ENCODE data around the gene TAAR1.
"Not testable (repeated sequence)": the region's sequence is repeated elsewhere in the genome, so short reads cannot be mapped to it uniquely, and the experiment has no call there.

Gene TAAR1

GRCh38 chr6:132648828-132649227 is 10.2 kb downstream of the TAAR1 start:
- Histone ChIP-seq H3K9me3 (ENCODE audit: insufficient read depth, low read length, severe bottlenecking) (no peaks in the 10 kb centered on the region), H3K36me3 (ENCODE audit: insufficient read depth, low read length) (no peaks in the 10 kb centered on the region), H3K27ac (ENCODE audit: low read length) (no peak overlapping the region), H3K4me1 (ENCODE audit: insufficient read depth, low read length) (no peaks in the 10 kb centered on the region), H2AFZ (ENCODE audit: low read depth, low read length) (no peak overlapping the region), H4K20me1 (ENCODE audit: insufficient read depth, low read length) (no peaks in the 10 kb centered on the region), H3K4me3 (ENCODE audit: low read depth in 1 of 2, low read length in 2 of 2) (no peak overlapping the region), H3K9ac (ENCODE audit: low read depth, low read length) (no peak overlapping the region), H3K27me3 (ENCODE audit: insufficient read depth, low read length, poor library complexity) (no peaks in the 10 kb centered on the region), H3K4me2 (ENCODE audit: insufficient read depth, low read length) (no peak overlapping the region), H3K79me2 (ENCODE audit: insufficient read depth, low read length) (no peaks in the 10 kb centered on the region)
- DNase-seq (no peak), ATAC-seq (ENCODE audit: insufficient read depth, low read depth) (no peak)
- TF ChIP-seq EZH2 (IDR thresholded peaks at IDR 0.05; ENCODE audit: borderline replicate concordance, low read depth, low read length, severe bottlenecking) (no peak), CTCF (IDR thresholded peaks at IDR 0.05; ENCODE audit: borderline replicate concordance, extremely low read depth, low read length, poor library complexity, severe bottlenecking) (no peak)

- H3K9ac ChIP-seq (ENCODE audit: low read depth, low read length): no peak overlapping the region
- ATAC-seq (ENCODE audit: insufficient read depth, low read depth) (peak; percentile 93), DNase-seq (peak; percentile 21)
- no peak overlapping the region for H3K27ac ChIP-seq (ENCODE audit: low read length)
- H3K36me3 ChIP-seq (ENCODE audit: insufficient read depth, low read length): no peaks in the 10 kb centered on the region
- no peaks in the 10 kb centered on the region for H4K20me1 ChIP-seq (ENCODE audit: insufficient read depth, low read length)
- no peak for TF ChIP-seq CTCF (IDR thresholded peaks at IDR 0.05; ENCODE audit: borderline replicate concordance, extremely low read depth, low read length, poor library complexity, severe bottlenecking)
- no peak for TF ChIP-seq EZH2 (IDR thresholded peaks at IDR 0.05; ENCODE audit: borderline replicate concordance, low read depth, low read length, severe bottlenecking)
- no peak overlapping the region for H2AFZ ChIP-seq (ENCODE audit: low read depth, low read length)
- no peak overlapping the region for H3K4me3 ChIP-seq (ENCODE audit: low read depth in 1 of 2, low read length in 2 of 2)
- no peaks in the 10 kb centered on the region for H3K27me3 ChIP-seq (ENCODE audit: insufficient read depth, low read length, poor library complexity)
- H3K79me2 ChIP-seq (ENCODE audit: insufficient read depth, low read length): no peaks in the 10 kb centered on the region
- H3K4me2 ChIP-seq (ENCODE audit: insufficient read depth, low read length): no peak overlapping the region
- no peaks in the 10 kb centered on the region for H3K9me3 ChIP-seq (ENCODE audit: insufficient read depth, low read length, severe bottlenecking)
- H3K4me1 ChIP-seq (ENCODE audit: insufficient read depth, low read length): no peaks in the 10 kb centered on the region
Measured at GRCh38 chr6:132648356-132648755, 10.6 kb downstream of the TAAR1 start.

GRCh38 chr6:132643547-132643946 is 15.4 kb downstream of the TAAR1 start:
- no peak for DNase-seq
- Histone ChIP-seq H2AFZ (ENCODE audit: low read depth, low read length) (no peak overlapping the region), H3K27ac (ENCODE audit: low read length) (no peak overlapping the region), H3K27me3 (ENCODE audit: insufficient read depth, low read length, poor library complexity) (no peaks in the 10 kb centered on the region), H4K20me1 (ENCODE audit: insufficient read depth, low read length) (no peaks in the 10 kb centered on the region), H3K9ac (ENCODE audit: low read depth, low read length) (no peak overlapping the region), H3K4me3 (ENCODE audit: low read depth in 1 of 2, low read length in 2 of 2) (no peak overlapping the region), H3K9me3 (ENCODE audit: insufficient read depth, low read length, severe bottlenecking) (no peaks in the 10 kb centered on the region), H3K4me1 (ENCODE audit: insufficient read depth, low read length) (no peaks in the 10 kb centered on the region), H3K79me2 (ENCODE audit: insufficient read depth, low read length) (no peaks in the 10 kb centered on the region), H3K4me2 (ENCODE audit: insufficient read depth, low read length) (no peak overlapping the region), H3K36me3 (ENCODE audit: insufficient read depth, low read length) (no peaks in the 10 kb centered on the region)
- no peak for ATAC-seq (ENCODE audit: insufficient read depth, low read depth)
- TF ChIP-seq EZH2 (IDR thresholded peaks at IDR 0.05; ENCODE audit: borderline replicate concordance, low read depth, low read length, severe bottlenecking) (no peak), CTCF (IDR thresholded peaks at IDR 0.05; ENCODE audit: borderline replicate concordance, extremely low read depth, low read length, poor library complexity, severe bottlenecking) (no peak)

- not testable (repeated sequence) for DNase-seq; ATAC-seq (ENCODE audit: insufficient read depth, low read depth); H3K79me2 ChIP-seq (ENCODE audit: insufficient read depth, low read length); H3K4me2 ChIP-seq (ENCODE audit: insufficient read depth, low read length); H4K20me1 ChIP-seq (ENCODE audit: insufficient read depth, low read length); H3K9ac ChIP-seq (ENCODE audit: low read depth, low read length); H3K4me1 ChIP-seq (ENCODE audit: insufficient read depth, low read length); H2AFZ ChIP-seq (ENCODE audit: low read depth, low read length); H3K4me3 ChIP-seq (ENCODE audit: low read depth in 1 of 2, low read length in 2 of 2); H3K9me3 ChIP-seq (ENCODE audit: insufficient read depth, low read length, severe bottlenecking); H3K36me3 ChIP-seq (ENCODE audit: insufficient read depth, low read length); H3K27ac ChIP-seq (ENCODE audit: low read length); H3K27me3 ChIP-seq (ENCODE audit: insufficient read depth, low read length, poor library complexity)
Measured at GRCh38 chr6:132637135-132637534, 21.8 kb downstream of the TAAR1 start.

- H2AFZ ChIP-seq (ENCODE audit: low read depth, low read length); H3K27ac ChIP-seq (ENCODE audit: low read length); H3K79me2 ChIP-seq (ENCODE audit: insufficient read depth, low read length); H3K36me3 ChIP-seq (ENCODE audit: insufficient read depth, low read length); DNase-seq; H3K4me3 ChIP-seq (ENCODE audit: low read depth in 1 of 2, low read length in 2 of 2); ATAC-seq (ENCODE audit: insufficient read depth, low read depth); H3K4me2 ChIP-seq (ENCODE audit: insufficient read depth, low read length); H3K9ac ChIP-seq (ENCODE audit: low read depth, low read length); H3K4me1 ChIP-seq (ENCODE audit: insufficient read depth, low read length); H4K20me1 ChIP-seq (ENCODE audit: insufficient read depth, low read length); H3K27me3 ChIP-seq (ENCODE audit: insufficient read depth, low read length, poor library complexity); H3K9me3 ChIP-seq (ENCODE audit: insufficient read depth, low read length, severe bottlenecking): not testable (repeated sequence)
Measured at GRCh38 chr6:132635906-132636305, 23.1 kb downstream of the TAAR1 start.

GRCh38 chr6:132635288-132635687 is 23.7 kb downstream of the TAAR1 start:
- H3K36me3 ChIP-seq (ENCODE audit: insufficient read depth, low read length); H2AFZ ChIP-seq (ENCODE audit: low read depth, low read length); H4K20me1 ChIP-seq (ENCODE audit: insufficient read depth, low read length); DNase-seq; H3K27ac ChIP-seq (ENCODE audit: low read length); H3K4me2 ChIP-seq (ENCODE audit: insufficient read depth, low read length); H3K27me3 ChIP-seq (ENCODE audit: insufficient read depth, low read length, poor library complexity); H3K9me3 ChIP-seq (ENCODE audit: insufficient read depth, low read length, severe bottlenecking); H3K79me2 ChIP-seq (ENCODE audit: insufficient read depth, low read length); H3K9ac ChIP-seq (ENCODE audit: low read depth, low read length); H3K4me1 ChIP-seq (ENCODE audit: insufficient read depth, low read length); ATAC-seq (ENCODE audit: insufficient read depth, low read depth); H3K4me3 ChIP-seq (ENCODE audit: low read depth in 1 of 2, low read length in 2 of 2): not testable (repeated sequence)

Data from DND-41 (cell line).